Hepatocyte (in vitro differentiated cells): Measurements from ENCODE around the gene MRGPRD. TPM values are rescaled to one million over a fixed set of nuclear protein-coding genes. Genes with fewer than 3 reads are reported as not detected.
A peak's percentile ranks its signal among the peaks of the same experiment; 100 is the strongest.
"Not testable (repeated sequence)": the region's sequence is repeated elsewhere in the genome, so short reads cannot be mapped to it uniquely, and the experiment has no call there.

Experiments
- DNase-seq: peaks from one replicate; pipeline ENCODE4 v3.0.0-alpha.2; 2016; ENCODE audit warnings: low spot score
- H2AFZ ChIP-seq: fragments of 200-600 bp; sonication (generic); 2 replicates; pipeline ENCODE4 v1.6.0; 2016; ENCODE audit warnings: antibody characterized with exemption, mild to moderate bottlenecking
- H3K27ac ChIP-seq: fragments of 200-600 bp; sonication (generic); 2 replicates; pipeline ENCODE4 v1.5.1; 2016; ENCODE audit warnings: mild to moderate bottlenecking
- H3K27me3 ChIP-seq: fragments of 200-600 bp; sonication (generic); 2 replicates; pipeline ENCODE4 v1.6.1; 2016
- H3K36me3 ChIP-seq: fragments of 200-600 bp; sonication (generic); replicated peaks from 2 replicates; pipeline ENCODE4 v1.5.1; 2016; ENCODE audit warnings: low read depth; ENCODE audit not compliant: insufficient read depth
- H3K4me1 ChIP-seq: fragments of 200-600 bp; sonication (generic); 2 replicates; pipeline ENCODE4 v1.5.1; 2016; ENCODE audit warnings: mild to moderate bottlenecking, moderate library complexity; ENCODE audit not compliant: insufficient read depth
- H3K4me2 ChIP-seq: fragments of 200-600 bp; sonication (generic); 2 replicates; pipeline ENCODE4 v1.6.0; 2016
- H3K4me3 ChIP-seq: fragments of 200-600 bp; sonication (generic); 2 replicates; pipeline ENCODE4 v1.5.1; 2016; ENCODE audit warnings: mild to moderate bottlenecking
- H3K79me2 ChIP-seq: fragments of 200-600 bp; sonication (generic); 2 replicates; pipeline ENCODE4 v1.6.0; 2017; ENCODE audit warnings: mild to moderate bottlenecking
- H3K9me2 ChIP-seq: fragments of 200-600 bp; sonication (generic); replicated peaks from 2 replicates; pipeline ENCODE4 v1.6.0; 2017; ENCODE audit warnings: mild to moderate bottlenecking; ENCODE audit not compliant: insufficient read depth
- H3K9me3 ChIP-seq: fragments of 200-600 bp; sonication (generic); 2 replicates; pipeline ENCODE4 v1.5.1; 2016; ENCODE audit warnings: low read depth, mild to moderate bottlenecking
- H4K20me1 ChIP-seq: fragments of 200-600 bp; sonication (generic); 2 replicates; pipeline ENCODE4 v1.6.0; 2016; ENCODE audit warnings: mild to moderate bottlenecking; ENCODE audit not compliant: insufficient read depth, poor library complexity, severe bottlenecking
- EZH2 ChIP-seq: fragments of 200-600 bp; sonication (generic); IDR thresholded peaks from 2 replicates; pipeline ENCODE4 v1.6.1; 2016; ENCODE audit warnings: antibody characterized with exemption, mild to moderate bottlenecking, borderline replicate concordance
- EZH2phosphoT487 ChIP-seq: fragments of 200-600 bp; sonication (generic); IDR thresholded peaks from one replicate; pipeline ENCODE4 v1.6.1; 2018; ENCODE audit warnings: antibody characterized with exemption, mild to moderate bottlenecking, low read depth, moderate library complexity; ENCODE audit not compliant: unreplicated experiment, severe bottlenecking
- WGBS: methylation state at CpG from one replicate; pipeline ENCODE4 v1.1.6; 2016; ENCODE audit warnings: low lambda C conversion rate; ENCODE audit errors: missing lambda C conversion rate; 5-methylcytosine and 5-hydroxymethylcytosine counted together
- polyA plus RNA-seq: library from polyadenylated mRNA; unstranded; fragments of >200 nt; fragmentation: Nextera tagmentation; extraction: Ambion mirVana; gene quantifications from 2 replicates; pipeline ENCODE4 v1.2.1, GENCODE V29; 2016
- total RNA-seq: library from RNA; depleted of rRNA; stranded (reverse); fragments of >200 nt; gene quantifications from 2 replicates; pipeline ENCODE4 v1.2.3, GENCODE V29; 2014
- TF ChIP-seq, protein P1 (sequence below): fragments of 200-600 bp; sonication (generic); IDR thresholded peaks from 2 replicates; pipeline ENCODE4 v1.5.1; 2016; ENCODE audit warnings: antibody characterized with exemption, mild to moderate bottlenecking; ENCODE audit not compliant: poor library complexity

MRGPRD gene
- total and polyA plus RNA-seq, 2 experiments from 2014 or later: not detected

DNA sequence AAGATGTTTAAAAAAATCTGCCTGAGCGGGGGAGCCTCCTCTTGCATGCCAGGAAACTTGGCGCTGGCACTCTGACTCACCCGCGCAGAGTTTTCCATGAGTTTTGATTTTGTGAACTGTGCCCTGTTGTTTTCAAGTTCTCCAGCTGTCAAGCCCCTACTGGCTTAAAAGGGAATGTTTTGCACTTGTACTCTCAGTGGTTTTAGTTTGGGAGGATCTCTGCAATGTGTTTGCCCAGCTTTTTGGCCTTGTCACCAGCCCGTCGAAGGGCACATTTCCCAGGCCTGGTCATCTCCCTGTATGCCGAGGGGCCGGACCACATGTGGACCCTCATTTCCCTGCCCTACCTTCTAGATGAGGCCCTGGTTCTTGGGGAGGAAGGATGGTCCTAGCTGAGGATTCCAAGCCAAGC lies 20.1 kb upstream of the MRGPRD start:
- no peaks in the 10 kb centered on the region for H3K79me2 ChIP-seq
- no peaks in the 10 kb centered on the region for H3K27me3 ChIP-seq
- H4K20me1 ChIP-seq: no peaks in the 10 kb centered on the region
- H3K36me3 ChIP-seq: no peaks in the 10 kb centered on the region
- peak; percentile 68 for DNase-seq
- H2AFZ ChIP-seq: no peak overlapping the region
- H3K9me3 ChIP-seq: no peaks in the 10 kb centered on the region
- H3K27ac ChIP-seq: peak overlapping the region; percentile 73
- no peak for TF ChIP-seq EZH2phosphoT487
- TF ChIP-seq, protein P1, sequence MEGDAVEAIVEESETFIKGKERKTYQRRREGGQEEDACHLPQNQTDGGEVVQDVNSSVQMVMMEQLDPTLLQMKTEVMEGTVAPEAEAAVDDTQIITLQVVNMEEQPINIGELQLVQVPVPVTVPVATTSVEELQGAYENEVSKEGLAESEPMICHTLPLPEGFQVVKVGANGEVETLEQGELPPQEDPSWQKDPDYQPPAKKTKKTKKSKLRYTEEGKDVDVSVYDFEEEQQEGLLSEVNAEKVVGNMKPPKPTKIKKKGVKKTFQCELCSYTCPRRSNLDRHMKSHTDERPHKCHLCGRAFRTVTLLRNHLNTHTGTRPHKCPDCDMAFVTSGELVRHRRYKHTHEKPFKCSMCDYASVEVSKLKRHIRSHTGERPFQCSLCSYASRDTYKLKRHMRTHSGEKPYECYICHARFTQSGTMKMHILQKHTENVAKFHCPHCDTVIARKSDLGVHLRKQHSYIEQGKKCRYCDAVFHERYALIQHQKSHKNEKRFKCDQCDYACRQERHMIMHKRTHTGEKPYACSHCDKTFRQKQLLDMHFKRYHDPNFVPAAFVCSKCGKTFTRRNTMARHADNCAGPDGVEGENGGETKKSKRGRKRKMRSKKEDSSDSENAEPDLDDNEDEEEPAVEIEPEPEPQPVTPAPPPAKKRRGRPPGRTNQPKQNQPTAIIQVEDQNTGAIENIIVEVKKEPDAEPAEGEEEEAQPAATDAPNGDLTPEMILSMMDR: peak; percentile 42
- no peaks in the 10 kb centered on the region for H3K4me1 ChIP-seq
- no peak overlapping the region for H3K4me3 ChIP-seq
- H3K9me2 ChIP-seq: no peaks in the 10 kb centered on the region
- WGBS: 67% methylated on average over 8 of the region's 8 CpGs
- H3K4me2 ChIP-seq: no peak overlapping the region

DNA sequence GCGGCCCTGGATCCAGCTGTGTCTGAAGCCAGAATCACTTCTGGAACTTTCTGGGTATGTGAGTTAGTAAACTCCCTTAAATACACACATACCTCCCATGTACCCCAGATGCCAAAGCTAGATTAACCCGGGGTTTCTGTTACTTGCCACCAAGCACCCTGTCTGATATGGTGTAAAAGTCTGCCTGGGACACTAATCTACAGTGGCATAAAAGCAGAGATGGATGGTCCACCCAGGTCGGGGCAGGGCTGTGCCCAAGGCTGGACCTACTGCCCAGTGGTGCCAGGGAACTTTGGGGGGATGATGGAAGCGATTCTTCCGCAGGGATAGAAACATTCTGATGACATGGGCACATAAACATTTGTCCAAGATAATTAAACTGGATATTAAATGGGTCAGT lies 19.6 kb upstream of the MRGPRD start:
- Histone ChIP-seq H3K4me3 (no peak overlapping the region), H3K27ac (peak overlapping the region; percentile 73), H3K9me2 (no peaks in the 10 kb centered on the region), H2AFZ (no peak overlapping the region), H3K27me3 (no peaks in the 10 kb centered on the region), H3K79me2 (no peaks in the 10 kb centered on the region), H3K36me3 (no peaks in the 10 kb centered on the region), H3K4me1 (no peaks in the 10 kb centered on the region), H3K4me2 (no peak overlapping the region), H3K9me3 (no peaks in the 10 kb centered on the region), H4K20me1 (no peaks in the 10 kb centered on the region)
- TF ChIP-seq, protein P1: no peak
- TF ChIP-seq EZH2 (no peak), EZH2phosphoT487 (no peak)
- WGBS: 86% methylated on average over 5 of the region's 5 CpGs
- DNase-seq: no peak

DNA sequence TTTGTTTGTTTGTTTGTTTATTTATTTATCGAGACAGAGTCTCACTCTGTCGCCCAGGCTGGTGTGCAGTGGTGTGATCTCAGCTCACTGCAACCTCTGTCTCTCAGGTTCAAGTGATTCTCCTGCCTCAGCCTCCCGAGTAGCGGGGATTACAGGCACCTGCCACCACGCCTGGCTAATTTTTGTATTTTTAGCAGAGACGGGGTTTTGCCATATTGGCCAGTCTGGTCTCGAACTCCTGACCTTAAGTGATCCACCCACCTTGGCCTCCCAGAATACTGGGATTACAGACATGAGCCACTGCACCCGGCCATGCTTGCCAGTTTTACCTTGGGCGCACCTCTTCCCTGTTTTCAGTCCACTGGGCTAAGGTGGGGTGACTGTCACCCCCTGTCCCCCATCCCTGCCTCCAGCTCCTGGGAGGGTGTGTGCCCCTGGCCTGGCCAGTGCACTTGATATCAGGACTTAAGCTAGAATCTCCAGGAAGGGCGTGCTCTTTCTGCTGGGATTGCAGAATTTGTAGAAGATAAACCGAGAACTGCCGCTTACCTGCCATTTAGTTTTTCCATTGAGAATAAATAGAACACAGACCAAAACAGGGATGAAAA lies 19.1 kb upstream of the MRGPRD start:
- not testable (repeated sequence) for H3K9me2 ChIP-seq, H2AFZ ChIP-seq, H3K36me3 ChIP-seq, H3K4me1 ChIP-seq, H4K20me1 ChIP-seq, H3K4me2 ChIP-seq, DNase-seq, H3K79me2 ChIP-seq, H3K27me3 ChIP-seq, H3K9me3 ChIP-seq, H3K4me3 ChIP-seq
- H3K27ac ChIP-seq: peak overlapping the region; percentile 73
- 95% methylated on average over 12 of the region's 12 CpGs for WGBS

DNA sequence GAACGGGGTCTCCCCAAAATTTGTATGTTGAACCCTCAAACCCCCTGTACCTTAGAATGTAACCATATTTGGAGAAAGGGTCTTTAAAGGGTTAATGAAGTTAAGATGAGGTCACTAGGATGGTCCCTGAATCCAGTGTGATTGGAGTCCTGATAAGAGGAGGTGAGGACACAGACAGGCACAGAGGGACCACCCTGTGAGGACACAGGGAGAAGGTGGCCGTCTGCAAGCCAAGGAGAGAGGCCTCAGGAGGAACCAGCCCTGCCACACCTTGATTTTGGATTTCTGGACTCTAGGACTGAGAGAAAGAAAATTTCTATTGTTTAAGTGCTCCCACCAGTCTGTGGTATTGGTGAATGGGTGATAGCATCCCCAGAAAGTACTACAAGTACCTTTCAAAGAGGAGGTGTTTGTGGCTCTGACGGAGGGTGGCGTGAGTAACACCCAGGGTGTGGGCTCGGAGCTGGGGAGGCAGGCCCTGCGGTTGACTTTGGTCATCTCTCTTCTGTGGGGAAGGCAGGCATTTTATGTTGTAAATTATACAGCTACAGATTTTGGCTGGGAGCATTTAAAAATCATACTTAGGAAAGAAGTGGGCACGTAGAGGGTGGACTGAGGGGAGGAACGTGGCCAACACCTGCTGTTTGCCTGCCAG lies 18.4 kb upstream of the MRGPRD start:
- WGBS: 92% methylated on average over 8 of the region's 8 CpGs
- TF ChIP-seq EZH2phosphoT487: no peak
- DNase-seq: no peak

More for the DNA sequence above, 18.4 kb upstream of the MRGPRD start:
- H3K4me2 ChIP-seq: no peak overlapping the region
- no peaks in the 10 kb centered on the region for H3K27me3 ChIP-seq
- no peaks in the 10 kb centered on the region for H3K9me2 ChIP-seq
- no peak overlapping the region for H2AFZ ChIP-seq
- H3K4me3 ChIP-seq: no peak overlapping the region
- H3K4me1 ChIP-seq: no peaks in the 10 kb centered on the region
- H3K27ac ChIP-seq: no peak overlapping the region
- H4K20me1 ChIP-seq: no peaks in the 10 kb centered on the region
- H3K79me2 ChIP-seq: no peaks in the 10 kb centered on the region
- no peaks in the 10 kb centered on the region for H3K9me3 ChIP-seq
- no peaks in the 10 kb centered on the region for H3K36me3 ChIP-seq
